ENCODE results near the gene AAMP. TPM values are rescaled to one million over a fixed set of nuclear protein-coding genes. Genes with fewer than 3 reads are reported as not detected.

The AAMP gene
- total RNA-seq, 1 donor from 2014 or later: 67.6 TPM

- no peak for TF ChIP-seq CTCF (IDR thresholded peaks at IDR 0.05; ENCODE audit: unreplicated experiment)
- peak overlapping the region; percentile 57 for H3K4me3 Mint-ChIP-seq (ENCODE audit: unreplicated experiment)
- peak overlapping the region; percentile 85 for H3K27ac Mint-ChIP-seq (ENCODE audit: unreplicated experiment)
- peak; percentile 69 for DNase-seq (ENCODE audit: low spot score)
- peaks cover 14% of the 10 kb centered on the region for H3K27me3 Mint-ChIP-seq (ENCODE audit: unreplicated experiment)
- no peaks in the 10 kb centered on the region for H3K9me3 Mint-ChIP-seq (ENCODE audit: unreplicated experiment)
- peaks cover 50% of the 10 kb centered on the region for H3K4me1 Mint-ChIP-seq (ENCODE audit: unreplicated experiment)
- peaks cover 14% of the 10 kb centered on the region for H3K36me3 Mint-ChIP-seq (ENCODE audit: low read depth, unreplicated experiment)
These were observed 16.9 kb upstream of the AAMP start for GRCh38 chr2:218286570-218287459.

GRCh38 chr2:218285604-218286003, 15.7 kb upstream of the AAMP start:
- no peak for TF ChIP-seq CTCF (IDR thresholded peaks at IDR 0.05; ENCODE audit: unreplicated experiment)
- no peaks in the 10 kb centered on the region for H3K9me3 Mint-ChIP-seq (ENCODE audit: unreplicated experiment)
- H3K27me3 Mint-ChIP-seq (ENCODE audit: unreplicated experiment): peaks cover 14% of the 10 kb centered on the region
- peaks cover 18% of the 10 kb centered on the region for H3K36me3 Mint-ChIP-seq (ENCODE audit: low read depth, unreplicated experiment)
- no peak overlapping the region for H3K27ac Mint-ChIP-seq (ENCODE audit: unreplicated experiment)
- DNase-seq (ENCODE audit: low spot score): no peak
- peaks cover 41% of the 10 kb centered on the region for H3K4me1 Mint-ChIP-seq (ENCODE audit: unreplicated experiment)
- H3K4me3 Mint-ChIP-seq (ENCODE audit: unreplicated experiment): no peak overlapping the region

GRCh38 chr2:218284106-218284811, 14.3 kb upstream of the AAMP start:
- Mint-ChIP-seq H3K27me3 (ENCODE audit: unreplicated experiment) (peaks cover 12% of the 10 kb centered on the region), H3K9me3 (ENCODE audit: unreplicated experiment) (no peaks in the 10 kb centered on the region), H3K4me1 (ENCODE audit: unreplicated experiment) (peaks cover 30% of the 10 kb centered on the region), H3K4me3 (ENCODE audit: unreplicated experiment) (no peak overlapping the region), H3K27ac (ENCODE audit: unreplicated experiment) (no peak overlapping the region), H3K36me3 (ENCODE audit: low read depth, unreplicated experiment) (peaks cover 20% of the 10 kb centered on the region)
- DNase-seq (ENCODE audit: low spot score): no peak
- no peak for TF ChIP-seq CTCF (IDR thresholded peaks at IDR 0.05; ENCODE audit: unreplicated experiment)

- no peak for DNase-seq (ENCODE audit: low spot score)
- Mint-ChIP-seq H3K27me3 (ENCODE audit: unreplicated experiment) (peaks cover 15% of the 10 kb centered on the region), H3K36me3 (ENCODE audit: low read depth, unreplicated experiment) (peaks cover 30% of the 10 kb centered on the region), H3K9me3 (ENCODE audit: unreplicated experiment) (no peaks in the 10 kb centered on the region), H3K4me1 (ENCODE audit: unreplicated experiment) (peaks cover 20% of the 10 kb centered on the region), H3K4me3 (ENCODE audit: unreplicated experiment) (no peak overlapping the region), H3K27ac (ENCODE audit: unreplicated experiment) (no peak overlapping the region)
- TF ChIP-seq CTCF (IDR thresholded peaks at IDR 0.05; ENCODE audit: unreplicated experiment): no peak
These were observed 12.4 kb upstream of the AAMP start for GRCh38 chr2:218282173-218282991.

Data from endothelial cell (in vitro differentiated cells).